ENCODE measurements around the gene ACD. TPM values are rescaled to one million over a fixed set of nuclear protein-coding genes. Genes with fewer than 3 reads are reported as not detected.

The ACD gene
- total and polyA plus RNA-seq, 9 donors = 5.3 to 40.8 (median 29.4) TPM

DNA sequence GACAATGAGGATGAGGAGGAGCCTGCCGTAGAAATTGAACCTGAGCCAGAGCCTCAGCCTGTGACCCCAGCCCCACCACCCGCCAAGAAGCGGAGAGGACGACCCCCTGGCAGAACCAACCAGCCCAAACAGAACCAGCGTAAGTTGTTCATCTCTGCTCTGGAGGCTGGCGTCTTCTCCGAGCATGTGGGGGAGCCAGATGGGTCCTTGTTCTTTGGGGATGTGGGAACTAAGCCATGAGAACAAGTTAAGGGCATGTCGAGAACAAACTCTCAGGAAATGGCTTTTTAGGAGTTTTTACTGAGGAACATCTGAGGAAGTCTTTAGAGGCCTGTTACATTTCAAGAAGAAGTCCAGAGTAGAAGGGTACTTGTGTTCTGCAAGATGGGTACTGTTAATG is 23.3 kb downstream of the ACD start:
- Histone ChIP-seq H3K27me3 (no peaks in the 10 kb centered on the region), H3K4me1 (ENCODE audit: insufficient read depth) (no peaks in the 10 kb centered on the region), H3K27ac (no peak overlapping the region), H3K36me3 (no peaks in the 10 kb centered on the region), H3K4me3 (no peak overlapping the region), H3K9me3 (no peaks in the 10 kb centered on the region)
- 80 to 89% (median 88%) methylated on average over 8 of the region's 8 CpGs for WGBS, 3 donors
- intact Hi-C loops (cut with DNase I) = no loop called here
- DNase-seq = no peak
- TF ChIP-seq, protein P1, sequence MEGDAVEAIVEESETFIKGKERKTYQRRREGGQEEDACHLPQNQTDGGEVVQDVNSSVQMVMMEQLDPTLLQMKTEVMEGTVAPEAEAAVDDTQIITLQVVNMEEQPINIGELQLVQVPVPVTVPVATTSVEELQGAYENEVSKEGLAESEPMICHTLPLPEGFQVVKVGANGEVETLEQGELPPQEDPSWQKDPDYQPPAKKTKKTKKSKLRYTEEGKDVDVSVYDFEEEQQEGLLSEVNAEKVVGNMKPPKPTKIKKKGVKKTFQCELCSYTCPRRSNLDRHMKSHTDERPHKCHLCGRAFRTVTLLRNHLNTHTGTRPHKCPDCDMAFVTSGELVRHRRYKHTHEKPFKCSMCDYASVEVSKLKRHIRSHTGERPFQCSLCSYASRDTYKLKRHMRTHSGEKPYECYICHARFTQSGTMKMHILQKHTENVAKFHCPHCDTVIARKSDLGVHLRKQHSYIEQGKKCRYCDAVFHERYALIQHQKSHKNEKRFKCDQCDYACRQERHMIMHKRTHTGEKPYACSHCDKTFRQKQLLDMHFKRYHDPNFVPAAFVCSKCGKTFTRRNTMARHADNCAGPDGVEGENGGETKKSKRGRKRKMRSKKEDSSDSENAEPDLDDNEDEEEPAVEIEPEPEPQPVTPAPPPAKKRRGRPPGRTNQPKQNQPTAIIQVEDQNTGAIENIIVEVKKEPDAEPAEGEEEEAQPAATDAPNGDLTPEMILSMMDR (IDR thresholded peaks at IDR 0.05) = no peak
- no peak for TF ChIP-seq EP300 (IDR thresholded peaks at IDR 0.05)
- no peak for TF ChIP-seq POLR2A (IDR thresholded peaks at IDR 0.05)

DNA sequence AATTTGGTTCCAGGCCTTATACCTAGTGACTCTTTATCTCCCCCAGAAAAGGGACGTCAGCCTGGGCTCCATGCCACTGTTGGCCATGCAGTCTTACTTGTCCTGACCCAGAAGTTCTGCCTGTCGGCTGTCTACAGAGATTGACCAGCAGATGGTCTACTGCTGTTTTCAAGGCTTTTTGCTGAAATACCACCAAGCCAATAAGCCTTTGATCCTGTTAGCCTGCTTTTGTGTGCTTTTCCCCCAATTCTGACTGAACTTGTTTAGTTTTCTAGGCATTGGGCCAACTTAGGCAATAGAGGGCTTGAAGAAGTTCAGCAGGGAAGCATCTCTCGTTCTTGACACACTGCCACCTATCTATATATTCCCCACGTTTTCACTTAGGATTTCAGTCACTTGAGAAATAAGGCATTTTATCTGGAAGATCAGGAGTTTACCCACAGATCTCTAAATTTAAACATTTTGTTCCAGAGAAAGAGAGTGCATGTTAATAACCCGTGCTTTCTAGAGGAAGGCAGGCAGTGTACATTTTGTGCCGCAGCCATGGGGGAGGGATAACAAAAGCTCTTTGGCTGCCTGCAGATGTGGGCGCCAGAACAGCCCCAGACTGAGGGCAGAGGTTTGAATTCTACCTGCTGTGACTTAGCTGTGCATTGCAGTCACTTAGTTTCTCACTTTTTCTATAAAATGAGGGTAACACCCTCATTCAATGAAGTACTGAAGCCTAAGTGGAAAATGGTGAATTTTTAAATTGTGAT is 27.5 kb downstream of the ACD start:
- no peak overlapping the region for H3K4me3 ChIP-seq
- DNase-seq = peak in 2 of 5 donors; percentile 43 to 59
- H3K9me3 ChIP-seq = no peaks in the 10 kb centered on the region
- H3K4me1 ChIP-seq (ENCODE audit: insufficient read depth) = no peaks in the 10 kb centered on the region
- TF ChIP-seq, protein P1 (IDR thresholded peaks at IDR 0.05) = no peak
- TF ChIP-seq POLR2A (IDR thresholded peaks at IDR 0.05) = no peak
- TF ChIP-seq EP300 (IDR thresholded peaks at IDR 0.05) = no peak
- no peaks in the 10 kb centered on the region for H3K36me3 ChIP-seq
- intact Hi-C loops (cut with DNase I) = no loop called here
- no peaks in the 10 kb centered on the region for H3K27me3 ChIP-seq
- H3K27ac ChIP-seq = no peak overlapping the region
- WGBS, 3 donors = 37 to 46% (median 39%) methylated on average over 7 of the region's 7 CpGs

DNA sequence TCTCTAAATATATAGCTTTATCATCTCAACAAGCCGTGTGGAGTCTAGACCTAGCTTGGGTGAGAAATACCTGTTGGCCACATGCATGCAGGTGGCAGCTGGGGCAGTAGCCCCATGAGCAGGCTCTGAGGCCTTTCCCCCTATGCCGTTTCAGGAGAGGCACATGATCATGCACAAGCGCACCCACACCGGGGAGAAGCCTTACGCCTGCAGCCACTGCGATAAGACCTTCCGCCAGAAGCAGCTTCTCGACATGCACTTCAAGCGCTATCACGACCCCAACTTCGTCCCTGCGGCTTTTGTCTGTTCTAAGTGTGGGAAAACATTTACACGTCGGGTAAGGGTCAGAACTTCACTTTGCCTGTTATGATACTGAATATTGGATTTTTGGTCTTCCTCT is 31.8 kb downstream of the ACD start:
- DNase-seq = no peak
- intact Hi-C loops (cut with DNase I) = no loop called here
- no peaks in the 10 kb centered on the region for H3K36me3 ChIP-seq
- TF ChIP-seq, protein P1 (IDR thresholded peaks at IDR 0.05) = no peak
- TF ChIP-seq POLR2A (IDR thresholded peaks at IDR 0.05) (no peak), EP300 (IDR thresholded peaks at IDR 0.05) (no peak)
- no peak overlapping the region for H3K4me3 ChIP-seq
- H3K27ac ChIP-seq = no peak overlapping the region
- no peaks in the 10 kb centered on the region for H3K4me1 ChIP-seq (ENCODE audit: insufficient read depth)
- 89 to 93% (median 91%) methylated on average over 14 of the region's 14 CpGs for WGBS, 3 donors
- H3K27me3 ChIP-seq = no peaks in the 10 kb centered on the region
- H3K9me3 ChIP-seq = no peaks in the 10 kb centered on the region

DNA sequence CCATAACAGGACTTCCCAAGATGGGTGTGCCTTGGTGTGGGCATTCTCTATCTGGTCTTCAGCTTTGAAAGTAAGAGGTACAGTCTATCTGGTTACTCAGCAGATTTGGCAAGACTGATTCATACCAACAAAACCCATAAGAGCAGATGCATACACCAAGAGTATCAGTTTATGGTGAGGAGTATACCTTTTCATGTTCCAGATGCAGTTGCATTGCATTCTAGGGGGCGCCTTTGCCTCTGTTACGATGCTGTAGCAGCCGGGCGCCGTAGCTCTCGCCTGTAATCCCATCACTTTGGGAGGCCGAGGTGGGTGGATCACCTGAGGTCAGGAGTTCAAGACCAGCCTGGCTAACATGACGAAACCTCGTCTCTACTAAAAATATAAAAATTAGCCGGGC is 46.3 kb downstream of the ACD start:
- H3K4me3 ChIP-seq = no peak overlapping the region
- WGBS, 3 donors = 88 to 91% (median 90%) methylated on average over 10 of the region's 10 CpGs
- no peaks in the 10 kb centered on the region for H3K36me3 ChIP-seq
- intact Hi-C loops (cut with DNase I) = no loop called here
- DNase-seq = no peak
- H3K27me3 ChIP-seq = no peaks in the 10 kb centered on the region
- no peaks in the 10 kb centered on the region for H3K9me3 ChIP-seq
- no peak overlapping the region for H3K27ac ChIP-seq
- no peaks in the 10 kb centered on the region for H3K4me1 ChIP-seq (ENCODE audit: insufficient read depth)
- no peak for TF ChIP-seq POLR2A (IDR thresholded peaks at IDR 0.05)
- TF ChIP-seq, protein P1 (IDR thresholded peaks at IDR 0.05) = no peak
- TF ChIP-seq EP300 (IDR thresholded peaks at IDR 0.05) = no peak
